HepG2 (cell line): ENCODE results near the gene DNAJC7. TPM values are rescaled to one million over a fixed set of nuclear protein-coding genes. Genes with fewer than 3 reads are reported as not detected.

Experiments
- ELF3 ChIP-seq: IDR thresholded peaks from 2 replicates; pipeline ENCODE4 v1.6.1; 2016; ENCODE audit warnings: missing genetic modification reagents, missing compliant biosample characterization
- HNRNPK ChIP-seq: fragments of 200-400 bp; formaldehyde crosslinking; IDR thresholded peaks from 2 replicates; pipeline ENCODE4 v1.6.1; 2018; ENCODE audit warnings: low read length, low read depth, moderate library complexity, mild to moderate bottlenecking; ENCODE audit not compliant: poor library complexity, severe bottlenecking
- KLF9 ChIP-seq: IDR thresholded peaks from 2 replicates; pipeline ENCODE4 v1.6.1; 2016; ENCODE audit warnings: low read depth
- MED8 ChIP-seq: sonication (generic); formaldehyde crosslinking; IDR thresholded peaks from 2 replicates; pipeline ENCODE4 v1.8.1; 2023; ENCODE audit warnings: mild to moderate bottlenecking, missing genetic modification reagents; ENCODE audit not compliant: insufficient replicate concordance
- POLR2AphosphoS5 ChIP-seq: IDR thresholded peaks from 2 replicates; pipeline ENCODE4 v1.6.1; 2012; ENCODE audit warnings: low read depth, low read length
- SAP130 ChIP-seq: IDR thresholded peaks from 2 replicates; pipeline ENCODE4 v1.6.1; 2016; ENCODE audit warnings: low read depth
- SOX5 ChIP-seq: IDR thresholded peaks from 2 replicates; pipeline ENCODE4 v1.6.1; 2016; ENCODE audit warnings: borderline replicate concordance
- SP4 ChIP-seq: sonication (generic); formaldehyde crosslinking; IDR thresholded peaks from 2 replicates; pipeline ENCODE4 v1.8.1; 2023; ENCODE audit warnings: mild to moderate bottlenecking, missing genetic modification reagents
- ZBTB38 ChIP-seq: sonication (generic); formaldehyde crosslinking; IDR thresholded peaks from 2 replicates; pipeline ENCODE4 v1.5.1; 2020; ENCODE audit warnings: mild to moderate bottlenecking, missing genetic modification reagents
- ZNF251 ChIP-seq: sonication (generic); formaldehyde crosslinking; IDR thresholded peaks from 2 replicates; pipeline ENCODE4 v1.9.0; 2021; ENCODE audit warnings: mild to moderate bottlenecking, missing genetic modification reagents
- ZNF367 ChIP-seq: sonication (generic); formaldehyde crosslinking; IDR thresholded peaks from 2 replicates; pipeline ENCODE4 v1.4.0; 2020; ENCODE audit warnings: missing genetic modification reagents, borderline replicate concordance
- ZNF549 ChIP-seq: sonication (generic); formaldehyde crosslinking; IDR thresholded peaks from 2 replicates; pipeline ENCODE4 v1.5.0; 2020; ENCODE audit warnings: missing genetic modification reagents
- ZNF556 ChIP-seq: sonication (generic); formaldehyde crosslinking; IDR thresholded peaks from 2 replicates; pipeline ENCODE4 v1.4.0; 2020; ENCODE audit warnings: mild to moderate bottlenecking, missing genetic modification reagents, borderline replicate concordance
- ZNF749 ChIP-seq: sonication (generic); formaldehyde crosslinking; IDR thresholded peaks from 2 replicates; pipeline ENCODE4 v1.8.0; 2022; ENCODE audit warnings: mild to moderate bottlenecking, missing genetic modification reagents, moderate library complexity, borderline replicate concordance
- polyA plus RNA-seq, 8 experiments: library from polyadenylated mRNA; depleted of rRNA in 3 of 8; stranded (reverse) in 7 of 8; unstranded in 1 of 8; fragments of >200 nt; fragmentation: Illumina TruSeq in 4 of 8; extraction: Trizol in 4 of 8; gene quantifications; 2 replicates each; pipeline versions ENCODE4 v1.2.1 to v1.2.3, GENCODE V29; 2011 to 2016; ENCODE audit warnings: low read depth in 4 of 8, missing spikeins in 1 of 8, mixed read lengths in 1 of 8; ENCODE audit not compliant: insufficient read depth in 1 of 8
- total RNA-seq, 5 experiments: library from RNA; depleted of rRNA; stranded (reverse); fragments of >200 nt; fragmentation: Illumina TruSeq; extraction: Trizol; gene quantifications; 2 replicates each; pipeline ENCODE4 v1.2.3, GENCODE V29; 2016; ENCODE audit warnings: low read depth in 1 of 5
- TF ChIP-seq, protein P1 (sequence below): sonication (generic); formaldehyde crosslinking; IDR thresholded peaks from 2 replicates; pipeline ENCODE4 v1.4.0; 2020; ENCODE audit warnings: missing genetic modification reagents
- TF ChIP-seq, protein P2 (sequence below), 2 experiments: sonication (generic) in 1 of 2; formaldehyde crosslinking in 1 of 2; IDR thresholded peaks; 2 replicates each; pipeline versions ENCODE4 v1.5.1 to v1.6.1; 2011 to 2020; ENCODE audit warnings: borderline replicate concordance in 1 of 2, low read depth in 1 of 2, low read length in 1 of 2, mild to moderate bottlenecking in 1 of 2, missing genetic modification reagents in 1 of 2, moderate library complexity in 1 of 2
- TF ChIP-seq, protein P3 (sequence below): sonication (generic); formaldehyde crosslinking; IDR thresholded peaks from 2 replicates; pipeline ENCODE4 v1.5.0; 2020; ENCODE audit warnings: mild to moderate bottlenecking, missing genetic modification reagents
- TF ChIP-seq, protein P4 (sequence below), 2 experiments: IDR thresholded peaks; 2 replicates each; pipeline ENCODE4 v1.6.1; 2011 to 2012; ENCODE audit warnings: low read length in 2 of 2, borderline replicate concordance in 1 of 2, low read depth in 1 of 2, mild to moderate bottlenecking in 1 of 2, moderate library complexity in 1 of 2

DNAJC7 gene
- total and polyA plus RNA-seq, 2 of the 13 experiments (the other 11 are each of a cell fraction or from before 2014, with no cell fraction given) = 47.7 to 132 TPM

DNA sequence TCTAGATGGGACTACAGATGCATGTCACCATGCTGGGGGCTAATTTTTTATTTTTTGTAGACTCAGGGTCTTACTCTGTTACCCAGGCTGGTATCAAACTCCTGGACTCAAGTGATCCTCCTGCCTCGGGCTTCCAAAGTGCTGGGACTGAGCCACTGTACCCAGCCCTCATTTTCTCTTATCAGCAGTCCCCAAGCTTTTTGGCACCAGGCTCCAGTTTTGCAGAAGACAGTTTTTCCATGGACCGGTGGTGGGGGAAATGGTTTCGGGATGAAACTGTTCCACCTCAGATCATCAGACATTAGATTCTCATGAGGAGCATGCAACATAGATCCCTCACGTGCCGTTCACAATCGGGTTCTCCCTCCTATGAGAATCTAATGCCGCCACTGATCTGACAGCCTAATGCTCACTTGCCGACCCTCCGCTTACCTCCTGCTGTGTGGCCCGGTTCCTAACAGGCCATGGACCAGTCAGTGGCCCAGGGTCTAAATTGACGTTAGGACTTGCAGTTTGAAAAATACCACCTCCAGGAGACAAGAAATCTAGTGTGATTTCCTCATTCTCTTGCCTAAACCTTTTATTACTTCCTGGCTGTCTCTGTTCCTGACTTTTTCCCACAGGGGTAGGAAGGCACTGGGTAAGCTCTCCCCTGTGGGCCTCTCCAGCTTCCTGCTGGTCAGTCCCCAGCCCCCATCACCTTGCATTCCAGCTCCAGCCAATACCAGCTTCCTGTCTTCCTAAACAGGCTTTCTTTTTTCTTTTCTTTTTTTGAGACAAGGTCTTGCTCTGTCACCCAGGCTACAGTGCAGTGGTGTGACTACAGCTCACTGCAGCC, 60.0 kb downstream of the DNAJC7 start (continued):
- TF ChIP-seq ELF3 (peak; percentile 90), ZNF549 (CRISPR knock-in tag) (no peak), ZNF749 (CRISPR knock-in tag) (no peak), POLR2AphosphoS5 (peak; percentile 48; the same call in 1 of the 2 replicates), ZNF556 (CRISPR knock-in tag) (0 out of 2 replicates have a peak, but pooled peaks have one; percentile 70), SP4 (0 out of 2 replicates have a peak, but pooled peaks have one; percentile 25), HNRNPK (no peak), KLF9 (CRISPR knock-in tag) (no peak), MED8 (CRISPR knock-in tag) (peak; percentile 66), ZNF367 (CRISPR knock-in tag) (no peak), SOX5 (CRISPR knock-in tag) (peak; percentile 51; the same call in 1 of the 2 replicates), ZNF251 (no peak), SAP130 (CRISPR knock-in tag) (peak; percentile 65), ZBTB38 (CRISPR knock-in tag) (peak; percentile 71; the same call in 1 of the 2 replicates)
- TF ChIP-seq, protein P1, sequence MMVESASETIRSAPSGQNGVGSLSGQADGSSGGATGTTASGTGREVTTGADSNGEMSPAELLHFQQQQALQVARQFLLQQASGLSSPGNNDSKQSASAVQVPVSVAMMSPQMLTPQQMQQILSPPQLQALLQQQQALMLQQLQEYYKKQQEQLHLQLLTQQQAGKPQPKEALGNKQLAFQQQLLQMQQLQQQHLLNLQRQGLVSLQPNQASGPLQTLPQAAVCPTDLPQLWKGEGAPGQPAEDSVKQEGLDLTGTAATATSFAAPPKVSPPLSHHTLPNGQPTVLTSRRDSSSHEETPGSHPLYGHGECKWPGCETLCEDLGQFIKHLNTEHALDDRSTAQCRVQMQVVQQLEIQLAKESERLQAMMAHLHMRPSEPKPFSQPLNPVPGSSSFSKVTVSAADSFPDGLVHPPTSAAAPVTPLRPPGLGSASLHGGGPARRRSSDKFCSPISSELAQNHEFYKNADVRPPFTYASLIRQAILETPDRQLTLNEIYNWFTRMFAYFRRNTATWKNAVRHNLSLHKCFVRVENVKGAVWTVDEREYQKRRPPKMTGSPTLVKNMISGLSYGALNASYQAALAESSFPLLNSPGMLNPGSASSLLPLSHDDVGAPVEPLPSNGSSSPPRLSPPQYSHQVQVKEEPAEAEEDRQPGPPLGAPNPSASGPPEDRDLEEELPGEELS = peak; percentile 55
- TF ChIP-seq, protein P2, sequence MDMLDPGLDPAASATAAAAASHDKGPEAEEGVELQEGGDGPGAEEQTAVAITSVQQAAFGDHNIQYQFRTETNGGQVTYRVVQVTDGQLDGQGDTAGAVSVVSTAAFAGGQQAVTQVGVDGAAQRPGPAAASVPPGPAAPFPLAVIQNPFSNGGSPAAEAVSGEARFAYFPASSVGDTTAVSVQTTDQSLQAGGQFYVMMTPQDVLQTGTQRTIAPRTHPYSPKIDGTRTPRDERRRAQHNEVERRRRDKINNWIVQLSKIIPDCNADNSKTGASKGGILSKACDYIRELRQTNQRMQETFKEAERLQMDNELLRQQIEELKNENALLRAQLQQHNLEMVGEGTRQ (IDR thresholded peaks at IDR 0.05; ENCODE audit: low read depth, low read length) = no peak
- TF ChIP-seq, protein P2 (CRISPR knock-in tag; IDR thresholded peaks at IDR 0.05; ENCODE audit: borderline replicate concordance) = no peak
- TF ChIP-seq, protein P3, sequence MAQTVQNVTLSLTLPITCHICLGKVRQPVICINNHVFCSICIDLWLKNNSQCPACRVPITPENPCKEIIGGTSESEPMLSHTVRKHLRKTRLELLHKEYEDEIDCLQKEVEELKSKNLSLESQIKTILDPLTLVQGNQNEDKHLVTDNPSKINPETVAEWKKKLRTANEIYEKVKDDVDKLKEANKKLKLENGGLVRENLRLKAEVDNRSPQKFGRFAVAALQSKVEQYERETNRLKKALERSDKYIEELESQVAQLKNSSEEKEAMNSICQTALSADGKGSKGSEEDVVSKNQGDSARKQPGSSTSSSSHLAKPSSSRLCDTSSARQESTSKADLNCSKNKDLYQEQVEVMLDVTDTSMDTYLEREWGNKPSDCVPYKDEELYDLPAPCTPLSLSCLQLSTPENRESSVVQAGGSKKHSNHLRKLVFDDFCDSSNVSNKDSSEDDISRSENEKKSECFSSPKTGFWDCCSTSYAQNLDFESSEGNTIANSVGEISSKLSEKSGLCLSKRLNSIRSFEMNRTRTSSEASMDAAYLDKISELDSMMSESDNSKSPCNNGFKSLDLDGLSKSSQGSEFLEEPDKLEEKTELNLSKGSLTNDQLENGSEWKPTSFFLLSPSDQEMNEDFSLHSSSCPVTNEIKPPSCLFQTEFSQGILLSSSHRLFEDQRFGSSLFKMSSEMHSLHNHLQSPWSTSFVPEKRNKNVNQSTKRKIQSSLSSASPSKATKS (CRISPR knock-in tag) = no peak
- TF ChIP-seq, protein P4, sequence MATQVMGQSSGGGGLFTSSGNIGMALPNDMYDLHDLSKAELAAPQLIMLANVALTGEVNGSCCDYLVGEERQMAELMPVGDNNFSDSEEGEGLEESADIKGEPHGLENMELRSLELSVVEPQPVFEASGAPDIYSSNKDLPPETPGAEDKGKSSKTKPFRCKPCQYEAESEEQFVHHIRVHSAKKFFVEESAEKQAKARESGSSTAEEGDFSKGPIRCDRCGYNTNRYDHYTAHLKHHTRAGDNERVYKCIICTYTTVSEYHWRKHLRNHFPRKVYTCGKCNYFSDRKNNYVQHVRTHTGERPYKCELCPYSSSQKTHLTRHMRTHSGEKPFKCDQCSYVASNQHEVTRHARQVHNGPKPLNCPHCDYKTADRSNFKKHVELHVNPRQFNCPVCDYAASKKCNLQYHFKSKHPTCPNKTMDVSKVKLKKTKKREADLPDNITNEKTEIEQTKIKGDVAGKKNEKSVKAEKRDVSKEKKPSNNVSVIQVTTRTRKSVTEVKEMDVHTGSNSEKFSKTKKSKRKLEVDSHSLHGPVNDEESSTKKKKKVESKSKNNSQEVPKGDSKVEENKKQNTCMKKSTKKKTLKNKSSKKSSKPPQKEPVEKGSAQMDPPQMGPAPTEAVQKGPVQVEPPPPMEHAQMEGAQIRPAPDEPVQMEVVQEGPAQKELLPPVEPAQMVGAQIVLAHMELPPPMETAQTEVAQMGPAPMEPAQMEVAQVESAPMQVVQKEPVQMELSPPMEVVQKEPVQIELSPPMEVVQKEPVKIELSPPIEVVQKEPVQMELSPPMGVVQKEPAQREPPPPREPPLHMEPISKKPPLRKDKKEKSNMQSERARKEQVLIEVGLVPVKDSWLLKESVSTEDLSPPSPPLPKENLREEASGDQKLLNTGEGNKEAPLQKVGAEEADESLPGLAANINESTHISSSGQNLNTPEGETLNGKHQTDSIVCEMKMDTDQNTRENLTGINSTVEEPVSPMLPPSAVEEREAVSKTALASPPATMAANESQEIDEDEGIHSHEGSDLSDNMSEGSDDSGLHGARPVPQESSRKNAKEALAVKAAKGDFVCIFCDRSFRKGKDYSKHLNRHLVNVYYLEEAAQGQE (IDR thresholded peaks at IDR 0.05; ENCODE audit: borderline replicate concordance in 1 of 2, low read depth in 1 of 2, low read length in 2 of 2) = no peak
